GM19193 (cell line): Measurements from ENCODE around the gene ITPRIP.

Experiments used
- POLR2A ChIP-seq: IDR thresholded peaks from 4 replicates; pipeline ENCODE4 v1.6.1; 2011; ENCODE audit not compliant: insufficient read depth, insufficient read length; ENCODE audit errors: extremely low read depth

Gene ITPRIP

DNA sequence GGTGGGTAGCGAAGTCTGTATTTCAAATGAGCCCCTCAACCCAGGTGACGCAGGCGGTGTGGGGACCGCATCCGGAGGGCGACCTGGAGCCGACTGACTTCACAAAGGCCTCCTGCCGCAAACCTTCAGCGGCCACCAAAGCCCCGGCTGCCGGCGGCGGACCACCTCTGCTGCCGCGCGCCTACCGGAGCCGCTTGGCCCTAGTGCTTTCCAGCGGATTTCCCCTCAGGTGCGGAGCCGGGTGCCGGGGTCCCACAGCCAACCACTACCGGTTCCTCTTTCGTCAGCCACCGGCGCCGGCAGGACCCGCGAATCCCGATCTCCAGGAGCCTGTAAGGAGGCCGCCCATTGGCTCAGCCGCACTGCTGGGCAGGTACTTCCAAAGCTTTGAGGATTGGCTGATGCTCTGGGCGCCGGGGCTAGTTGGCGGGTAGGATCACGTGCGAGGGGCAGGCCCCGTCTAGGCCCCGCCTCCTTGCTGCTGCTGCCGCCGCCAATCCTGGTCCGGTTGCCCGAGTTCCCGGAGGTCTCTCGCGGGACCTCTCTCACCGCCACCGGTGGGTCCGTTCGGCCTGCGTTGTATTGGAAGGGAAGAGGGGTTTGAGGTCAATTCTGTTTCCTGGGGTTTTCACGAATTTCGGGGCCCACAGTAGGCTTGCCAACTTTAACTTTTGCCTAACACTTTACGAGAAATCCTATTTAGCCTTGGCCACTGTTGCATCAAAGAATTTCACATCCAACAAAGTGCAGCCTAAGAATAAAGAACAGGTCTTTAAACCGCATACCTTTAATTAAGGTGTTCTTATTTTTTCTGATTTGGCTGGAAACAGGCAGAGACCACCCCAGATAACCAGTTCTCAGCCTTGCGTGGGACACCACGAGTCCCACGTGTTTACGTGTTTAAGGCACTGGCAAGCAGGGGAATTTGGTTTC is 69.3 kb downstream of the ITPRIP start, which contains the start of gene GSTO2:
Gene GSTO2, plus strand, starts transcription at position 472 of the 933 bp plus-strand sequence. CDS start 5,732 bp downstream, outside the sequence.
- TF ChIP-seq POLR2A: peak; percentile 95

- TF ChIP-seq POLR2A: no peak
Observed at GRCh38 chr10:104268405-104268712, 69.9 kb downstream of the ITPRIP start.

DNA sequence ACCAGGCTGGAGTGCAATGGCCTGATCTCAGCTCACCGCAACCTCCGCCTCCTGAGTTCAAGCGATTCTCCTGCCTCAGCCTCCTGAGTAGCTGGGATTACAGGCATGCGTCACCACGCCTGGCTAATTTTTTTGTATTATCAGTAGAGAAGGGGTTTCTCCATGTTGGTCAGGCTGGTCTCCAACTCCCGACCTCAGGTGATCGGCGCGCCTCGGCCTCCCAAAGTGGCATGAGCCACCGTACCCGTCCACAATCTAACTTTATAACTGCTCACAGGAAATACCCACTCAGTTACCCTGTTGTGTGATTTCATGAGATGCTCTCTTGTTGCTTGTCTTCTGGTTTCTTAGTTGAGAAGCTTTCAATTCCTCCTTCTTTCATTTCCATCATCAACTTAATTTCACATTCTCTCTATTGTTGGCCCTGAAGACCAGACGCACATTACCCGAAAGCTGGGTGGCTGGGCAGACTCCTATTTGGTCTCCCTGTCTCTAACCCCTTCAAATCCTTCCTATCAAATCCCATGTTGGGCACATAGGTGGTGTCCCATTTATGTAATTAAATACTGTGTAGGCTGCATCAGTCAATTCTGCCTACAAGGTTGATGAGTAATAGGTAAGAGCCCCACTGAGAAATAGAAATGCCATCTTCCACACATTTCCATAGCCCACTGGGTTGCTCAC is 70.4 kb downstream of the ITPRIP start:
- no peak for TF ChIP-seq POLR2A

DNA sequence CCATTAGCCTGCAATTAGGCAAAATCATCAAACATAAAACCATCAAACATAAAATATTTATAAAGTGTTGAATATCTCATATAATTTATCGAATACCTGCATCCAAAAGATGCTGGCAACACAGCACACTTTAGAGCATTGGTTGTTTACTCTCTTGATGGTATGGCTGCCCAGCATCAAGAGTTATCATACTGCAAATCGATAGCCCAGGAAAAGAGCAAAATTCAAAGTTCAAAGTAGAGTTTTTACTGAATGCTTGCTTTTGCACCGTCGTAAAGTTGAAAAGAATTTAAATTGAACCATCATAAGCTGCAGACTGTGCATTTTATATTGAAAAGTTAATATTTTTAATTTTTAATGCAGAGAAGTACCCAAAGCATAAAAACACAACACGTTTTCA is 73.5 kb downstream of the ITPRIP start:
- TF ChIP-seq POLR2A: no peak

DNA sequence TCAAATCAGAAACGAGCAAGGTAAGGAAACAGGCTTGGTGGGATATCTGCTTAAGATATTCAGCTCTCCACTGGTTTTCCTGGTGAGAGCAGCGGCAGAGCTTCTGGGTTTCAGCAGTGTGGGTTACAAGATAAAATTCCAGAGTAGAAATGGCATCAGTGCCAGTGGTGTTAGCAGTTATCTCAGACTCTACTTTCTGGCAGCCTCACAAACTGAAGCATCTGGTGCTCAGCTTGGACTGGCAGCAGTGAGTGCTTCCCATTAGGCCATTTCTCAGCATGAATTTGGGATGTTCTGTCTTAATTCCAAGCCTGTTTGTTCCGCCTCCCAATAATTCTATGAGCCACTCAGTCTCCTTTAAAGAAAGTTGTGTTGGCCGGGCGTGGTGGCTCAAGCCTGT is 76.2 kb downstream of the ITPRIP start:
- TF ChIP-seq POLR2A: no peak

- TF ChIP-seq POLR2A: no peak
Observed at GRCh38 chr10:104260775-104261115, 77.5 kb downstream of the ITPRIP start.

DNA sequence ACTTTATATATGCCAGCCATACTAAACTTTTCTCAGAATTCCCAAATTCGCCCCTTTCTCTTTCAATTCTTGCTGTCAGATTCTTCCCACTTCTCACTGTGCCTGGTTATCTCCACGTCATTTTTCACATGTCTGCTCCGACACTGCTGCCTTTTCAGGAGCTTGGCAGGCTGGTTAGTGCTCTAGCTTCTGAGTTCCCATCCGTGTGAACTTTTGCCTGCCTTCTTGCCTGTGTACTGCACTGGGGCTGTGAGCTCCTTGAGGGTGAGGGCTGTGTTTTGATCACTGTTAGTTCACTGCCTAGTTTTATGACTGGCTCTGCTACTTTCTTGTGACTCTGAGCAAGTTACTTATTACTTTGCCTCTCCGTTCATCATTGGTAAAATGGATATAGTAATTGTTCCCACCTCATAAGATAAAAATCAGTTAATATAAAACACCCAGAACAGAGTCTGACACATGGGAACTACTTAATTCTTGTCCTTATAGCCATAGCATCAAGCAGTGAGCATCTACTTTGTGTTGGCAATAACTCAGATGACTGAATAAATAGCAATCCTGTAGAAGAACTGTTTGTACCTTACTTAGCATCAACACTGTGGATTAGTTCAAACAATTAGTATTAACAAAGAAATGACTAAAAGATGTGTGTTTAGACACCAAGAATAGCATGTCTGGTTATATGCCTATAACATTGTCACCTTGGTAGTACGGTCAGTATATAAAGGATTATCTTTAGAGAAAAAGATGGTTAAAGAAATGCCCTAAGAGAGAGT is 78.1 kb downstream of the ITPRIP start:
- no peak for TF ChIP-seq POLR2A
